OCI-LY7 (cell line): ENCODE measurements around the gene SPRTN. TPM values are rescaled to one million over a fixed set of nuclear protein-coding genes. Genes with fewer than 3 reads are reported as not detected.

Experiments
- BruUV-seq: library from RNA; stranded (reverse); fragments of 400-500 nt; replicated peaks from 2 replicates; lab custom pipeline; 2021; lab: Mats Ljungman, UMichigan
- CTCF ChIA-PET: fragments of 300-600 bp; sonication (Branson Sonifier 250); formaldehyde crosslinking; loops from one replicate; lab custom pipeline; 2022; ENCODE audit warnings: antibody characterized with exemption; ENCODE audit not compliant: unreplicated experiment; lab: Charles Lee
- POLR2A ChIA-PET: fragments of 300-600 bp; sonication (Branson Sonifier 250); formaldehyde crosslinking; loops from one replicate; lab custom pipeline; 2022; ENCODE audit warnings: antibody characterized with exemption; lab: Charles Lee
- DNase-seq: peaks from one replicate; pipeline ENCODE4 v3.0.0-alpha.2; 2015; ENCODE audit warnings: low spot score
- H2AFZ ChIP-seq: fragments of 200-600 bp; sonication (generic), shearing (Covaris generic); 2 replicates; pipeline ENCODE4 v1.6.1; 2014; ENCODE audit warnings: mild to moderate bottlenecking, antibody characterized with exemption, low read length, moderate library complexity
- H3K27ac ChIP-seq: fragments of 200-600 bp; sonication (generic); 2 replicates; pipeline ENCODE4 v1.5.1; 2014; ENCODE audit warnings: mixed run types, low read depth, mild to moderate bottlenecking, moderate library complexity, low read length, inconsistent platforms; ENCODE audit not compliant: poor library complexity, severe bottlenecking
- H3K36me3 ChIP-seq: fragments of 200-600 bp; sonication (generic); 2 replicates; pipeline ENCODE4 v1.6.1; 2014; ENCODE audit warnings: mild to moderate bottlenecking, antibody characterized with exemption, low read length, moderate library complexity, mixed read lengths; ENCODE audit not compliant: insufficient read depth
- H3K4me1 ChIP-seq: fragments of 200-600 bp; sonication (generic); 2 replicates; pipeline ENCODE4 v1.5.1; 2014; ENCODE audit warnings: mild to moderate bottlenecking, low read length; ENCODE audit not compliant: insufficient read depth, poor library complexity, severe bottlenecking
- H3K4me2 ChIP-seq: fragments of 200-600 bp; sonication (generic); 2 replicates; pipeline ENCODE4 v1.6.1; 2014; ENCODE audit warnings: mild to moderate bottlenecking, low read length
- H3K4me3 ChIP-seq: fragments of 200-600 bp; sonication (generic); 2 replicates; pipeline ENCODE4 v1.5.1; 2014; ENCODE audit warnings: mild to moderate bottlenecking, low read depth, low read length; ENCODE audit not compliant: poor library complexity, severe bottlenecking
- H3K79me2 ChIP-seq: fragments of 200-600 bp; sonication (generic); 2 replicates; pipeline ENCODE4 v1.6.1; 2016; ENCODE audit warnings: low read depth, mild to moderate bottlenecking, low read length, moderate library complexity, mixed read lengths; ENCODE audit not compliant: insufficient read depth
- H3K9me2 ChIP-seq: fragments of 200-600 bp; sonication (generic); 2 replicates; pipeline ENCODE4 v1.6.1; 2016; ENCODE audit warnings: mild to moderate bottlenecking, low read length, mixed read lengths; ENCODE audit not compliant: insufficient read depth
- H3K9me3 ChIP-seq: fragments of 200-600 bp; sonication (generic); 2 replicates; pipeline ENCODE4 v1.6.1; 2014; ENCODE audit warnings: mild to moderate bottlenecking, mixed run types, low read length, mixed read lengths
- H4K20me1 ChIP-seq: fragments of 200-600 bp; sonication (generic); 2 replicates; pipeline ENCODE4 v1.6.1; 2014; ENCODE audit warnings: mild to moderate bottlenecking, antibody characterized with exemption, low read length, moderate library complexity, mixed read lengths; ENCODE audit not compliant: insufficient read depth
- CTCF ChIP-seq: fragments of 200-600 bp; sonication (generic); conservative IDR thresholded peaks from 2 replicates; pipeline ENCODE4 v1.5.1; 2014; ENCODE audit warnings: mild to moderate bottlenecking, antibody characterized with exemption, low read length, moderate library complexity, mixed read lengths
- EZH2phosphoT487 ChIP-seq: fragments of 200-600 bp; sonication (generic); IDR thresholded peaks from 2 replicates; pipeline ENCODE4 v1.6.1; 2018; ENCODE audit warnings: low read depth, borderline replicate concordance, mild to moderate bottlenecking, mixed run types, antibody characterized with exemption, low read length, moderate library complexity, mixed read lengths
- intact Hi-C: fragments of 100-400 bp; cut with micrococcal nuclease; formaldehyde crosslinking; loops from one replicate; pipeline ENCODE4 v1.10.0; 2022; ENCODE audit not compliant: unreplicated experiment
- total RNA-seq, 2 experiments: library from RNA; depleted of rRNA in 1 of 2; stranded (reverse); fragments of >200 nt in 1 of 2; shearing (Covaris generic) in 1 of 2; gene quantifications; 2 replicates each; pipeline ENCODE4 v1.2.3, GENCODE V29; 2014 to 2022

SPRTN gene
- total RNA-seq, 2 experiments from 2014 or later: 10.9 to 16.4 TPM

- no peaks in the 10 kb centered on the region for H3K4me1 ChIP-seq
- no peak overlapping the region for H2AFZ ChIP-seq
- H3K79me2 ChIP-seq: no peaks in the 10 kb centered on the region
- no TSS peak for BruUV-seq
- intact Hi-C loops: loop anchor here (5.0 kb wide), 1 partner anchor 275 kb away; no protein-coding TSS in a partner anchor
- POLR2A ChIA-PET: interaction anchor here (0.9 to 1.4 kb wide), 2 partner anchors 20 to 288 kb away, joined by 3 to 4 read pairs; partner anchors contain the start of genes EXOC8 and SPRTN
- no peak overlapping the region for H3K27ac ChIP-seq
- H3K36me3 ChIP-seq: no peaks in the 10 kb centered on the region
- TF ChIP-seq CTCF (no peak), EZH2phosphoT487 (no peak)
- DNase-seq: no peak
- no peaks in the 10 kb centered on the region for H4K20me1 ChIP-seq
- no peak overlapping the region for H3K4me3 ChIP-seq
- CTCF ChIA-PET: interaction anchor here (0.6 kb wide), 1 partner anchor 634 kb away, joined by 3 read pairs; no protein-coding TSS in a partner anchor
- no peaks in the 10 kb centered on the region for H3K9me2 ChIP-seq
- H3K9me3 ChIP-seq: no peaks in the 10 kb centered on the region
- no peak overlapping the region for H3K4me2 ChIP-seq
Measured at GRCh38 chr1:231317306-231318014, 20.6 kb upstream of the SPRTN start.

DNA sequence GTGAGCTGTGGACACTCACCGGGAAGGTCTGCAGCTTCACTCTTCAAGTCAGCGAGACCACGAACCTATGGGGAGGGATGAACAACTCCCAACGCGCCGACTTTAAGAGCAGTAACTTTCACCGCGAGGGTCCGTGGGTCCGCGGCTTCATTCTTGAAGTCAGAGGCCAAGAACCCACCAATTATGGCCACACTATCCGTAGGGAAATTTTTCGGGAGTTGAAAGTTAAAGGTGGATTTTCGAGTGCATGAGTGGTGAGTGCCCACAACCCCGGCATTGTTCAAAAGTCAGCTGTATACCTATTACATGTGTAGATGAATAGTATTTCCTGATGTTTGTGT, 20.1 kb upstream of the SPRTN start:
- Histone ChIP-seq H3K4me1 (no peaks in the 10 kb centered on the region), H3K36me3 (no peaks in the 10 kb centered on the region), H4K20me1 (no peaks in the 10 kb centered on the region), H3K4me3 (no peak overlapping the region), H3K9me2 (no peaks in the 10 kb centered on the region), H3K27ac (no peak overlapping the region), H3K4me2 (no peak overlapping the region), H3K9me3 (no peaks in the 10 kb centered on the region), H2AFZ (no peak overlapping the region), H3K79me2 (no peaks in the 10 kb centered on the region)
- CTCF ChIA-PET: no interaction called here
- no peak for TF ChIP-seq EZH2phosphoT487
- no peak for TF ChIP-seq CTCF
- no peak for DNase-seq
- no TSS peak for BruUV-seq
- intact Hi-C loops: loop anchor here (5.0 kb wide), 1 partner anchor 274 kb away; no protein-coding TSS in a partner anchor
- POLR2A ChIA-PET: interaction anchor here (0.9 to 1.4 kb wide), 2 partner anchors 20 to 288 kb away, joined by 3 to 4 read pairs; partner anchors contain the start of genes EXOC8 and SPRTN

DNA sequence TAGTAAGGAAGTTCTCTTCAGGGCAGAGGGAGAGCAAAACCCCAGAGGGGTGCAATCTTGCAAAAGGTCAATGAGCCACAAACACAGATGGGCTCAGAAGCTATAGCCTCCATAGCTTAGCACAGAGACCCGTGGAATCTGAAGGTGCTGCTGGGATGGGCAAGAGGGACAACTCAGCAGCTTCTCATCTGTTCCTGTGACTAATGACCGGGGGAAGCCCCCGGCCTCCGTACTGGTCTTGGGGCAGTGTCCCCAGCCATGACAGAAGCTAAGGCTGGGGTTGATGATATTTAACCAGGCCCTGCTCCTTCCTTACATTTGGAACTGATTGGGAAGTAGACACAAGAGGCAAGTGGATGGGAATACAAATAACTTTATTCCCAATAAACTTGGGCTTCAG, 19.5 kb upstream of the SPRTN start:
- H4K20me1 ChIP-seq: no peaks in the 10 kb centered on the region
- H3K36me3 ChIP-seq: no peaks in the 10 kb centered on the region
- no peaks in the 10 kb centered on the region for H3K9me3 ChIP-seq
- no peak overlapping the region for H3K27ac ChIP-seq
- H3K4me2 ChIP-seq: no peak overlapping the region
- H2AFZ ChIP-seq: no peak overlapping the region
- H3K4me3 ChIP-seq: no peak overlapping the region
- H3K79me2 ChIP-seq: no peaks in the 10 kb centered on the region
- ChIA-PET POLR2A (interaction anchor here (1.4 kb wide), 1 partner anchor 287 kb away, joined by 4 read pairs; no protein-coding TSS in a partner anchor), CTCF (no interaction called here)
- DNase-seq: no peak
- BruUV-seq: no TSS peak
- intact Hi-C loops: loop anchor here (5.0 kb wide), 1 partner anchor 274 kb away; no protein-coding TSS in a partner anchor
- TF ChIP-seq CTCF (no peak), EZH2phosphoT487 (no peak)
- H3K4me1 ChIP-seq: no peaks in the 10 kb centered on the region
- H3K9me2 ChIP-seq: no peaks in the 10 kb centered on the region
